Measurements from ENCODE around the gene NDUFS3.
"Not testable (repeated sequence)": the region's sequence is repeated elsewhere in the genome, so short reads cannot be mapped to it uniquely, and the experiment has no call there.

NDUFS3 gene

GRCh38 chr11:47578524-47579494 lies at the start of gene NDUFS3, which contains the start of gene KBTBD4:
TSS of gene NDUFS3 (plus strand) at chr11:47579074. CDS start at chr11:47579092, 18 bp downstream.
TSS of gene KBTBD4 (minus strand) at chr11:47578970. CDS start at chr11:47578951, 19 bp downstream.
- in situ Hi-C loops (cut with MboI; ENCODE audit: low pct_unique_long_range_greater_than_20kb, low sequenced_read_pairs, unreplicated experiment): no loop called here
- peak; percentile 91 for DNase-seq (ENCODE audit: low spot score)
- peak; percentile 4 for TF ChIP-seq CTCF (IDR thresholded peaks at IDR 0.05; ENCODE audit: extremely low read depth, insufficient read depth, missing control alignments)

DNA sequence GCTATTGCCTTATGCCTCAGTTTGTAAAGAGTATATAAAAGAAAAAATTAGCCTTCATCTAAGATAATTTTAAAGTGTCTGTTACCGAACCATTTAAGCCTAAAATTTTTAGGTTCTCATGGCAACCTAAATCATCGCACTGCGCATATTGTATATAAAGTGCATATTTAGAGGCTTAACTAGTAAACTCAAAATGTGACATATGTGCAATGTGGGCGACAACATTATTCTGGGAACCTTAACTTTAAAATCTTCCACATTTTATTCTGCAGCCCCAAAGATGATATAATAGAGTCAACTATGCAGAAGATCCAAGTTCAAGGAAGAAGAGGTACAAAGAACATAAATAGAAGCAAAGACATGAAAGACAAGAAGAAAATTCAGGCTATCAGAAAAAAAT lies 48.9 kb upstream of the NDUFS3 start:
- in situ Hi-C loops (cut with MboI; ENCODE audit: low pct_unique_long_range_greater_than_20kb, low sequenced_read_pairs, unreplicated experiment): no loop called here
- DNase-seq (ENCODE audit: low spot score): no peak
- no peak for TF ChIP-seq CTCF (IDR thresholded peaks at IDR 0.05; ENCODE audit: extremely low read depth, insufficient read depth, missing control alignments)

DNA sequence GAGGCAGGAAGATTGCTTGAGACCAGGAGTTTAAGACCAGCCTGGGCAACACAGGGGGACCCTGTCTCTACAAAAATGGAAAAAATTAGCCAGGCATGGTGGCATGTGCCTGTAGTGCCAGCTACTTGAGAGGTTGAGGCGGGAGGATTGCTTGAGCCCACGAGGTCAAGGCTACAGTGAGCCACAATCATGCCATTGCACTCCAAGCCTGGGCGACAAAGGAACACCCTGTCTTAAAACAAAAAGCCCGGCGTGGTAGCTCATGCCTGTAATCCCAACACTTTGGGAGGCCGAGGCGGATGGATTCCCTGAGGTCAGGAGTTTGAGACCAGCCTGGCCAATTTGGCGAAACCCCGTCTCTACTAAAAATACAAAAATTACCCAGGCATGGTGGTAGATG lies 48.2 kb upstream of the NDUFS3 start:
- DNase-seq (ENCODE audit: low spot score); in situ Hi-C loops (cut with MboI; ENCODE audit: low pct_unique_long_range_greater_than_20kb, low sequenced_read_pairs, unreplicated experiment): not testable (repeated sequence)

DNA sequence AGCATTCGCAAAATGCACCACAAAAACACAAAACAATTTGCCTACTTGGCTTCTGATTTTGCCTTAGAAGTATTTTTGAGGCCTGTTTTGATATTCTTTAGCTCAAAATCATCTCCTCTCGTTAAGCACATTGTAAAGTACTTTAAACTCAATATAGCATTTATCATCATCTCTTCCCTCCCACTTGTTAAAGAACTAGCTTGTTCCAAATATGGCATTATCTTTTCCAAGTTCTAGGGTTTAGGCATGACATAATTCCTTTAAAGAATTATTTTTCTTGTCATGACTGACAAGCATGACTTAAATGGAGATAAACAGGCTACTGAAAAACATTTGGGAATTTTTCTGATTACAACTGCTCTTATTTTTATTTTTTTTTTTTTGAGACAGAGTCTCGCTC lies 47.2 kb upstream of the NDUFS3 start:
- in situ Hi-C loops (cut with MboI; ENCODE audit: low pct_unique_long_range_greater_than_20kb, low sequenced_read_pairs, unreplicated experiment): no loop called here
- no peak for TF ChIP-seq CTCF (IDR thresholded peaks at IDR 0.05; ENCODE audit: extremely low read depth, insufficient read depth, missing control alignments)
- DNase-seq (ENCODE audit: low spot score): no peak

DNA sequence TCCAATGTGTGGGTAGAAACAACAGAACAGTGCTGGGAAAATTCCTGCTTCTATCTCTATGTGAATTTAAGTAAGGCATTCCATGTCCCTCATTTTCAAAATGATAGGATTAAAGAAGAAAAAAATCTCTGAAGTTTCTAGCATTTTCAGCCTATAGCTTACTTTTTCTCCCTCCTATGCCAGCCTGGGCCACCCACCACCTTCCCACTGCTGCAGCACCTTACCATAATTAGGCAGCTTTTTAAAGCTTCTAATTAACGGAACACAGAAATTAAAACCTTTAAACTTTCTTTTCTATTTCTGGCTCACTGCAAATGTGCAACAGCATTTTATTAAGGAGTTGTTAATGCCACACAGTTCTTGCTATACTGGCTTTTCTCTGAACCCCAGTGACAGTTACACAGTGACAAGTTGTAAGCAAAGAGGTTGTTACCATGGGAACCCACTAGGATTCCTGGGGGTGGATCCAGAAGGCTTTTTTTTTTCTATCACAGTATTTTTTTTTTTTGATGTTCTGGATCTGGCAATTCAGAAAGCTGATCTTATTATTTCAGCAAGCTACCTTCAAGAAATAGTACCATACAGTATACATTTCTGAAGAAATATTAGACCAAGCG lies 46.2 kb upstream of the NDUFS3 start:
- in situ Hi-C loops (cut with MboI; ENCODE audit: low pct_unique_long_range_greater_than_20kb, low sequenced_read_pairs, unreplicated experiment): no loop called here
- no peak for TF ChIP-seq CTCF (IDR thresholded peaks at IDR 0.05; ENCODE audit: extremely low read depth, insufficient read depth, missing control alignments)
- no peak for DNase-seq (ENCODE audit: low spot score)

GRCh38 chr11:47533690-47534151 lies 45.2 kb upstream of the NDUFS3 start:
- in situ Hi-C loops (cut with MboI; ENCODE audit: low pct_unique_long_range_greater_than_20kb, low sequenced_read_pairs, unreplicated experiment): no loop called here
- DNase-seq (ENCODE audit: low spot score): no peak

More at GRCh38 chr11:47533690-47534151, 45.2 kb upstream of the NDUFS3 start:
- TF ChIP-seq CTCF (IDR thresholded peaks at IDR 0.05; ENCODE audit: extremely low read depth, insufficient read depth, missing control alignments): no peak
